CD4-positive, alpha-beta T cell treated with Interleukin-1 beta for 1 hour (primary cell): ENCODE results near the gene CDH7.

Source experiments
- DNase-seq, 2 donors: peaks; one replicate each; pipeline ENCODE4 v3.0.0-alpha.2; 2020 to 2022

The CDH7 gene

DNA sequence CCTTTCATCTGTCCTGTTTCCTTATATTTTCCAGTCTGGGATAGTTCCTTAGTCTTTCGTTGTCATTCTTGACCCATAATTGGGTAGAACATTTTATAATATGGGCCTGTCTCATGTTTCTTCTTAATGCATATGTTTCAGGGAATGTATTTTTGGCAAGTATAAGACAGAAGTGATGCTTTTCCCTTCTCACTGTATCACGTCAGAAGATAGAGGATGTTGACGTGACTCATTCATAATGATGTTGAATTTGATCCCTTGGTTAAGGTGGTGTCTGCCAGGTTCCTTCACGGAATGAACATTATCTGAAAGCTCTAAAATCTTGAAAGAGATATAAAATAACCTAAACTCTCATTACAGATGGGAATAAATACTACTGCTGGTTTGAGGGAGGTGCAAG, 18.8 kb downstream of the CDH7 start:
- DNase-seq: no peak

DNA sequence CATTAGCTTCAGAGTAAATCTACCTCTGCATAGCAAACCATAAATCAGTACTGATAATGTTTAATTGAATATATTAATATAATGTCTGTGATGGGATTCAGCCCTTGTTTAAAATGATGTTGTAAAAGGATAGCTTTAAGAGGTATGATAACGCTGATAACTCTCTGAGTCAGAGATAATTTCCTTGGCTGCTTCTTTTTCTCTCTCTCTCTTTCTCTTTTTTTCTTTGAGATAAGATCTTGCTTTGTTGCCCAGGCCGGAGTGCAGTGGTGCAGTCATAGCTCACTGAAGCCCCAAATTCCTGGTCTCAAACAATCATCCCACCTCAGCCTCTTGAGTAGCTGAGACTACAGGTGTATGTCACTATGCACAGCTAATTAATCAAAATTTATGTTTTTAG, 35.7 kb downstream of the CDH7 start:
- no peak for DNase-seq

DNA sequence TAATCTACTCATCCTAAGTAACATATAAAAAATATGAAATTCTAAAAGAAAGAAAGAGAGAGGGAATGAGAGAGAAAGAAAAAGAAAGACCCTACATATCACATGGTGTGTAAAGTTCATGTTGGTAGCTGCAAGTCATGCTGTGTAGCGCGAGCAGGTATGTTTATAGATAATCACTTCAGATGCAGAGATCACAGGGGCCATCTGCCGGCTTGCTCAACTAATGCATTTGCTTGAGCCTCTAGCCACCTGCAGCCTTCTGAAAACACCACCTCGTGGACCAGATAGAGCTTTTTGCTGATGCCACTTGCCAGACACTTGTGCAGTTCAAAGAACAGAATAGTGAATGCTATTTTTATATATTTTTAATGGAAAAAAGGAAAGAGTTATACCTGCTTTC, 37.6 kb downstream of the CDH7 start:
- no peak for DNase-seq

DNA sequence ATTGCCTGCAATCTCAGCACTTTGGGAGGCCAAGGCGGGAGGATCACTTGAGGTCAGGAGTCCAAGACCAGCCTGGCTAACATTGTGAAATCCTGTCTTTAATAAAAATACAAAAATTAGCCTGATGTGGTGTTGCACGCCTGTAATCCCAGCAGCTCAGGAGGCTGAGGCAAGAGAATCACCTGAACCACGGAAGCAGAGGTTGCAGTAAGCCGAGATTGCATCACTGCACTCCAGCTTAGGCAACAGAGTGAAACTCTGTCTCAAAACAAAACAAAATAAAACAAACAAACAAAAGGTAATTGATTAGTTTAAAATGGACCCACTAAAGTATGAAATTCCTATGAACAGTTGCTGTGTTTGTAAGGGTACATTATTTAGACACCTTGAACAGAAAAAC, 39.8 kb downstream of the CDH7 start:
- DNase-seq: no peak

DNA sequence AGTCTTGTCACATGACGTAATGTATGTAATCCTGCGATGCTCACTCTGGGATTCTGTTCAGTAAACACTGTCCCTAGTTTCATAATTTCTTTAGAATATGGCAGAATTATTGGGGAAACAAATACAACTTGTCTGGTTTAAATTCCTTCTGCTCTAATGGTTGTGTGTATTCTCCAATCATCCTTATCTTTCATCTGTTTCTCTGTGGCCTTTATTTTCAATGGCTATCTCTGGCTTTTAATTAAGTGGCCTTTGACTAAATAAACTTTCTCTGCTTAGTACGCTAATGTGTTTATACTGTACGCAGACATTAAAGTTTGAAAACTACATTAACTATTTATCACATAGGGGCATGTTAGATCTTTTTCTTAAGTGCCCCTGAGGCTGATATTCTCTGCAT, 40.9 kb downstream of the CDH7 start:
- no peak for DNase-seq

DNA sequence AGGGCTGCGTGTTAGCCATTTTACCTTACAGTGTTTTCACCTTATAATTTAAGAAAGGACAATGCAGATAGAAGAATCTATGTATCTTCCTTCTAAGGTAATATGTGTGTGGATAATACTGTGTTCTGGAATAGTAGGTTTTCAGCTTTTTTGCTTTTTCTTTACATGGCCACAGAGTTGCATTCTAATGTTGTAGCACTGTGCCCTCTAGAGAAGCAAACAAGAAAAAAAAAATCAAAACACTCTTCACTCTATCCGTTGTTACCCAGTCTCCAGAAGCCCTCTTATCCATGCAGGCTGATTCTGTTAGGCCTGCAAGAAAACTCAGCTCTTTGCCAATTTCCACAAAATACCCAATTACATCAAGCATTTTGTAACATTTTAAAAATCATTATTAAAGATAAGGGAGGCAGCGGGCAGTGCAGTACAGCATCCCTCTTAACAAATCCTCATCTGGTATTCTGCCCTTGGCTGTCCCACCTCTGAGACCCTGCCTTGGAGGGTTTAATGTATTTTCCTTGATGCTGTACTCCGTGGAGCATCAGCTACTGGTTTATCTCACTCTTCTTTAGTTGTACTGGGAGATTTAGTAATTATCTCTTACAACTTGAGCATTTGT, 41.8 kb downstream of the CDH7 start:
- no peak for DNase-seq

DNA sequence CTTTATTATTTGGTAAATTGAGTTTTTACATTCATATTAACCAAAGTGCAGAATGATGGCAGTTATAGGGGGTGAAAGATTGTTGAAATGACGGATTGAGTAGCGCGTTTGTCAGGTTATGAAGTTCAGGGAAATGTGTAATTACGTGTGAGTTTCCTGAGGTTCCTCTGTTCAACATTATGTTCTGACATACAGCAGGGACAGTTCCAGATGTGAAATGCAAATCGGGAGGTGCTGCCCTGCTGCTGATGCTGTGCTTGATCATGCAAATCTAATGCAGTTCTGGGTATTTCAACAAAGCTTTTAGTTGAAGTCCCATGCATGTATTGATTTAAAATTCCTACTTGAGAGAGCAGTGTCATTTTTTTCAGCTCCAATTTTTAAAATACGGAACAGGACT, 57.9 kb downstream of the CDH7 start:
- no peak for DNase-seq

DNA sequence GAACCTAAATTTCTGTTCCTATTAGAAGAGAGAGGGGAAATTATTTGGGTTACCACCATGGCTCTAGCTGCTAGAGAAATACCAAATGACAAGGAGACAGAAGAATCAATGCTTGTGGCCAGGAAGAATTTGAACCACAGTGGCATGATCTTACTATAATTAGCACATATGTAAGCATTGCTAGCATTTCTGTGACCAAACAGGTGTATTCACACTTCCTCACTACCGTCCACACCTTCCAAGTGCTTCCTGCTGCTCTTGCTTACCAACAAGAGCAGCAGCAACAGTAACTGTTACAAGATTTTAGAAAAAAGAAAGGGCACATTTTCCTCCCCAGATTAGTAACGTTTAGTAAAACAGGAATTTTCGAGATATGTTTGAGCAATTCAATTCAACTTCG, 60.5 kb downstream of the CDH7 start:
- no peak for DNase-seq

DNA sequence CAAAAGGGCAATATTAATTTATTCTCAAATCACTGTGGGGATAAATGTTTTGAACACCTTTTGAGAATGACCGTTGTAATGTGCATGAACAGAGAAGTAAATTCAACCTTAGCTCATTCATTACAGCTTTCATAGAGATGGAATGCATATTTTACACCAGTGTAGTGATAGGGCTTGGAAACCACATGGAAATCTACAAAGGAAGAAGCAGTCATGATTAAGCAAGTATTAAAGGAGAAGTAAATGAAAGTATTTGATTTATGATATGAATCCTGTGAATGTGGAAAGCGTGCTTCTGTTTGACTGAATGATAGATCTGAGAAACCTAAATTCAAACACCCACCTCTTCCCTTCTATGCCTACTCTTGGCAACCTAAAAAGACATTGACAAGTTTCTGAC, 64.7 kb downstream of the CDH7 start:
- no peak for DNase-seq

DNA sequence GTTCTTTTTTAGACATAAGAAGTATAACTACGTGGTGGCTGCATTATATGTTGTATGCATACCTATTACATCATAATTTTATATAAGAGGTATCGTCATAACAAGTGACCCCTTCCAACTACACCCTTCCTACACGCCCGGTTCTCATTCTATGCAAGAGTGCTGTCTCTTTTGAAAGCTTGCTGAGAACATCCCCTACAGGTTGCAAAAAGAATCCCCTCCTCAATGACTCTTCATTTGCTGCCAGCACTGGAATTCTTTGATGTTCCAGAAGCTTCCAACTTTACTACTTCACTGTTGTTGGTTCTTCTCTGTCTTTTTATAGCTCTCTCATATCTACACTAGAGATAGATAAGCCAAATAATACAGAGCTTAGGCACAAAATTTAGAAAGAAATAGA, 66.4 kb downstream of the CDH7 start:
- no peak for DNase-seq

DNA sequence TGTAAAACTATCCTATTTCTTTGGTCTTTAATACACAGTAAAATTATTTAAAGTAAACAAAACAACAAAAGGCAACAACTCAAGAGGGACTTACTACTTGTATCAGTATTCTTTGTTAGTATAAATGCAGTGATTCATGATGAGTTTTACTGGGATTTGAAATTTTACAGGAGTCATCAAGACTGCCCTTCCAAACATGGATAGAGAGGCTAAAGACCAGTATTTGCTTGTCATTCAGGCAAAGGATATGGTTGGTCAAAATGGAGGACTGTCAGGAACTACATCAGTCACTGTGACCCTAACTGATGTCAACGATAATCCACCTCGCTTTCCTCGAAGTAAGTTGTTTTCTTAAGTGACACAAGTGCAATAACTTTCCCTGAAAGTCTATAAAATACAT, 71.1 kb downstream of the CDH7 start:
- DNase-seq: no peak

DNA sequence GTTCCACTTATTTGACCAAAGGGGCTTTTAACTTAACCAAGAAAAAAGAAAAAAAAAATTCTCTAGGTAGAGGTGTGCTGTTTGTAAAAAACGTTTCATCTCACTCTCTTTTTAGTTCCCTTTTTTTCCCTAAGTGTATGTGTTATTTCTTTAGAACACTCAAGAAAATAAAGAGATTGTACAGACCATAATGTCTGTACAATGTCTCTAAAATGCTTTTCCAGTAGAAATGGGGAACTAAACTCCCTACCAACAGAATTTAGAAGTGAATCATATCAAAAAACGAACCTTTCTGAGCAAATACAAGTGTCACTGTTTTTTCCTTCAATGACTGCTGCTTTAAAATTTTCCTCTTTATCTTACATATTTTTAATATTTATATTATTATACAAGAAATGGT, 72.0 kb downstream of the CDH7 start:
- no peak for DNase-seq

DNA sequence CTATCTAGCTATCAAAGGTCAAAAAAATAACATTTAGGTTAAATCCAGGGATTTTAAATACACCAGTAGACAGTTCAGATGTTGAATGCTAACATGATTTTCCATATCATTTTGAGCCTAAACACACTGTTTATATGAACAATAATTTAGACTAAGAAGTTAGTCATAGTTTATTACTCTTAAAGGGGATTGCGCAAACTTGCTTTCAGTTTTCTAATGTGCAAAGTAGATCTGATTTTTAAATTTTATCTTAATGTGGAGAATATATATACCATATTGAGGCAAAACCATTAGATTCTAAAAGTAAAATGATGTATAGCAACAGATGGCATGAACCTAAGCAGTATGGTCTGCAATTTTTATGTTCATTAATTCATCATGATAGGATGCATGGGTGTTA, 76.6 kb downstream of the CDH7 start:
- no peak for DNase-seq

DNA sequence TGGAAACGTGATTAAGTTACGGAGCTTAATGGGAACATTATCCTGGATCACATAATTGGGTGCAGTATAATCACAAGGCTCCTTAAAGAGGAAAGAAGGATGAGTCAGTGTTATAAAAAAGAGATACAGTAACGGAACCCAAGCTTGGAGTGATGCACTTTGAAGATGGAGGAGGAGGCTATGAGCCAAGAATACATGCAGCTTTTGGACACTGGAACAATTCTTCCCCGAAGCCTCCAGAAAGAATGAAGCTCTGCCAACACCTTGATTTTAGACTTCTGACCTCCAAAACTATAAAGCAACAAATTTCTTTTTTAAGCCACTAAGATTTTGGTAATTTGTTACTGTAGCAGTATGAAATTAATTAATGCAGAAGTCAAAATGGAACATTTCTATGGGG, 85.1 kb downstream of the CDH7 start:
- DNase-seq: no peak

DNA sequence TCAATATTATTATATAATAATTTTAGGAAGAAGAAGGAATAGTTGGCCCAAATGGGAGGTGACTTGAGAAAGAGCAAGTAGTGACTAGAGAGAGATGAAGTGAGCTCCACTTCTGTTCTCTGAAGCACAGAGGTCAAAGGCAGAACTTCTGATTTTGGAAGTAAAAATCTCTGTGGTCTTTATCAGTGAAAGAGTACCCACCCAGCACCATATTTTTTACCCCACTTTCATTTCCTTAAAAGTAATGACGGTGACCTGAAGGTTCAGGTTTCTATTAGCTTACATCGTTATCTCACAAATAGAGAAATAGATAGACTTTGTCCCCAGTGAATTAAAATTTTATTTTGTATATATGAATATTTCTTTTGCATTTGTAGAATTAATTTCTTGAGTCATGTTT, 95.3 kb downstream of the CDH7 start:
- no peak for DNase-seq

DNA sequence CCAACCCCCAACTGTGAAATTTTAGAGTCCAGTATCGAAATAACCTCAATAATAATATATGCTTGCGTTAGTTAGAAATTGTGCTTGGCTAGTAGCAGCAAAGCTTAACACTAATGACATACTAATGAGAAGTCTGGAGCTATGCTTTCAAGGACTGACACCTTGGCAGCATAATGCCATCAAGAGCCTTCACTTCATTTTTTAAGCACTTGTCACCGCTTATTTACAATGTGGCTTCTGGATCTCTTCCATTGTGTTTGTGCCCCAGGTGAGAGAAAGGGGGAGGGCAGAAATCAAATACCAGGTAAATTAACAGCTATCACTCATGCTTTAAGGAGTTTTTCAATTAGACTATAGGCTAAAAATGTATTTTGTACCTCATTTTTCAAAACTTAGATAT, 101.5 kb downstream of the CDH7 start:
- DNase-seq: no peak

DNA sequence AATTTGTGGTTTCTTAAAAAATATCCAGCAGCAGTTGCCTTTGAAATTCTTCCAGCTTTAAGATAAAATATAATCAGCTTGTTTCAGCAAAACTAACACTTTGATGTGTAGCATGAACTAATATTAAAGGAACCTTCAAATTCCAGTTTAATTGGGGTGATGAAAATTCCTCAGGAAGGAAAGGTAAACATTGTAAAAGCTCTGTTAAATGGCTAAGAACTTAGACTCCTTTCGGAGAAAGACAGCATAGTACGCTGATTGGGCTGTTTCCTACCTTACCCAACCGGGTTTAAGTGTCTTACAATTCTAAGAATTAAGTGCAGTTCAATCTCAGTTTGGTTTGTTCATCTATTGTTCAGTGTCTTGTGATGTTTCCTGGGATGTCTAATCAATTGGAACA, 108.3 kb downstream of the CDH7 start:
- no peak for DNase-seq

DNA sequence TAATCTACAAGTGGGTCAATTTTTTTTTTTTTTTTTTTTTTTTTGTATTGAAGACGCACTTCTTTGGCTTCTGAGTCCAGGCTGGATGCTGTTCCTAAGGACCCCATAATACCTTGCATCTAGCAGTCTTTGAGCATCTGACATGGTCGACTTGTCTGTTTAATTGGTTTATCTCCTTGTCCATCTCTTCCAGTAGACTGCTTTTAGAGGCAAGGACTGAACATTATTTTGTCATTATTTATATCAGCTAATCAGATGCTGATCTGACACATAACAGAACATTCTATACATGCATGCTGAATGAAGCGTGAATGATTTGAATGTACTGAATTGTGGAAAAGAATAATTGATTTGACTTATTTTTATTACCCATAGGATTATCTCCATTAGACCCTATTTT, 118.7 kb downstream of the CDH7 start:
- DNase-seq: no peak

DNA sequence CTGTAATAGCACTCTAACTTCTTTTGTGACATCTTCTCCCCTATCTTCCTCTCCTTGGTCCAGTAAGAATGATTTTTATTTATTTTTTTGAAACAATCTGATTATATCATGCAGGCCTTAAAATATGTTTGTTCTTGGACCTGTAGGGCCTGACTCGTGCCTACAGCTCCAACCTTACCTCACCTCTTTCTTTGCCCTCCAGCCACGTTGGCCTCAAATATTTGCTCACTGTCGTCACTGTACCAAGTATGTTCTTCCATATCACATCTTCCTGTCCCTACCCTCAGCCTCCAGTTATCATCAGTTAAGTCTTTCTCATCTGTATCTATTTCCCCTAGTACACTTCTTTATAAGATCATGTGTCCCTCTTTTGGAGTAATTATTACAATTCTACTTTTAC, 125.5 kb downstream of the CDH7 start:
- no peak for DNase-seq

DNA sequence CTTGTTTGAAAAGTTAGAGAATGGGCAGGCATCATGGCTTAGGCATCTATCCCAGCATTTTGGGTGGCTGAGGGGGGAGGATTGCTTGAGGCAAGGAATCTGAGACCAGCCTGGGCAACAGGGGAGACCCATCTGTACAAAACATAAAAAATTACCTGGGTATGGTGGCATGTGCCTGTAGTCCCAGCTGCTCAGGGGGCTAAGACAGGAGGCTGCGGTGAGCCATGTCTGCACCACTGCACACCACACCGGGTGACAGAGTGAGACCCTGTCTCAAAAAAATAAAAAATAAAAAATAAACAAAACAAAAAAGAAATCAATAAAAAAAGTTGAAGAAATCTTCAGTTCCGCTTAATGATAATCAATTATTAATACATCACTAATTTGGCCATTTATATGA, 146.5 kb downstream of the CDH7 start:
- no peak for DNase-seq

DNA sequence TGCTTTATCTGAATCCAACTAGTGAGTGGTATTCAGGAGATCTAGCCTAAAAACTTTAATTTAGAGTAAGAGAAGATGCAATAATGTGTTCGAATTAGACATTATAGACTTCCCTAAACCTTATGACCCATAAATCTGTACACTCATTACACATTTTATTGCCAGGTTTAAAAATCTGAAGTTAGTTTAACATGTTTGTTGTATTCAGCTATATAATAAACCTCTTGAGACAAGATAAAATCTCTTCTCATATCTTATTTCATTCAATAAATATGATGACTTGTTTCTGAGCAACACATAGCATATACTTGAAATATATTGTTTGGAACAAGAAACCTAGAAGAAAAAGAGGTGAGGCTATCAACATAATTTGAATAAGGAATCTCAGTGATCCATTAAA, 150.7 kb downstream of the CDH7 start:
- no peak for DNase-seq

DNA sequence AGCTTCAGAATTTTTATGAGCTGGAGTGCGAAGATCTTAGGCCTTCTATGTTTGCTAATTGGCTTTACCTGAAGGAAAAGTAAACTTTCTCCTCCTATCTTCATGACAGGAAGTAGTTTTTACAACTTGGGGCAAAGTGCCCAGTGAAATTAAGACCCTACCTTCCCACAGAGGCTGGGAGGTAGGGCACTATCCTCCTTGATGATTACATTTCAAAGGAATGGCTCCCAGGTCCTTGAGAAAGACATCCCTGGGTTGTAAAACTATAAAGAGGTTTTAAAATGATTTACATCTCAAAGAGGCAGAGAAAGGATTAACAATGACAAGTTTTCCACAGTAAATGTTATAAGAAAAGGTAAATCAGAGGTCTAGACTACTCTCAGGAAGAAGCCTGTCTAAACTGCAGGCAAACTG, 155.8 kb downstream of the CDH7 start:
- no peak for DNase-seq

DNA sequence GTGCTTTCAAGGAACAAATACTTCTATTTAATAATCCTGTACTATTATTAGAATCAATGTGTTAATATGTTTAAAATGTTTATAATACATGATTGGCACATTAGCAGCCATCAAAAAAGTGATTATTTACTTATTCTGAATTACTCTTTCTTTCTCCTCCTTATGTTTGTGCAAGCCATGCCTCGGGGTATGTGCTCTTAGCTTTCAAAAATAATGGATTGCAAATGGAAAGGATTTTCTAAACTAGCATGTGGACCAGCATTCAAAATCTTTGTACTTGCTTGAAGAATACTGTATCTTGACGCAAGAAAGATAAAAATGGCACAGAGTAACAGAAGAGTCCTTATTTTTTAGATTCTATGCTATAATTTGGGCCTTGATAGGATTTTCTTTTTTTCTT, 156.5 kb downstream of the CDH7 start:
- no peak for DNase-seq

DNA sequence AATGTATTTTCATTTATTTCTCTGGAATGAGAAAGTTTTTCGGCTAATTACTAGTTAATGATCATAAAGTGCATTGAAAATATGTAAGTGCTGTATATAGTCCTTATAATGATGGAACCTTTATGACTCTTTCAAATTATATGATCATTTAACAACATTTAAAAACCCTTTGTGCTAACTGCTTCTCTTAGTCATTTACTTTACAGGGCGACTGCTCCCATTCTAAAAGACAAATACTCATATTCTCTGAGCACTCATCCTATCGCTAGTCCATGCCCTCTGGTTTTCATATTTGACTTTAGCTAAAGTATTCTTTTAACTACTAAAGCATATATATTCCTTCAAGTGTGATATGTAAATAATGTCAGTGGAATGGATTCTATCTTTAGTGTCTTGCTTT, 168.2 kb downstream of the CDH7 start:
- no peak for DNase-seq

DNA sequence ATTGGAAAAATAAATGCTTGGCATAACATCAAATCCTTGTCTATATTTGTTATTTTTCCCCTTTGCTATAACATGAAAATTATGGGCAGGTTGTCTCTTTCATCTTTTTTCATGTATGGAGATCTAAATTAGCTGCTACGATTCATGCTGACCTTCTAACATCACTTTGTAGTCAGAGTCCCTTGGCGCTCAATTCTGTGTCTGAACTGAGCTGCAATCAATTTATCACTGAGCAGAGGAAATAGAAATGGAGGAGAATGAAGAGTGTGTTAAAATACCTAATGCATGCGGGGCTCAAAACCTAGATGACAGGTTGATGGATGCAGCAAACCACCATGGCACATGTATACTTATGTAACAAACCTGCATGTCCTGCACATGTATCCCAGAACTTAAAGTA, 168.9 kb downstream of the CDH7 start:
- no peak for DNase-seq

DNA sequence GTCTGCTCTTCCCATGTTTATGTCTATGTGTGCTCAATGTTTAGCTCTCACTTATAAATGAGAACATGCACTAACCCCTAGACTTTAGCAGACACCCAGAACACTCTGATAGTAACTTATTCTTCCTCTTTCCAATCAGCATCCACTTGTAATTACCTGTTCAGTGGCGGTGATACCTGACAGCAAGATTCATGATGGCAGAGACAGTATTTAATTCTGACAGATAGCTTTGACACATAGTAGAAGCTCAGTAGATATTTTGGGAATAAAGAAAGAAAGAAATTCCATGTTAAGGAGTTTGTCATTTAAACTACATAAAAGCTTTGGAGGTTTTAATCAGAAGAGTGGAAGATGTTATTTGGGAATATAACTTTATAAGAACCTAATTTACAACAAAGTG, 171.3 kb downstream of the CDH7 start:
- no peak for DNase-seq
